ENCODE data around the gene LSG1.

- TF ChIP-seq CTCF (IDR thresholded peaks at IDR 0.05) (no peak), POLR2A (IDR thresholded peaks at IDR 0.05) (no peak)
These were observed 47.0 kb downstream of the LSG1 start for GRCh38 chr3:194624956-194625355.
